NB4 (cell line): ENCODE measurements around the gene ADD1.

Experiments
- MAX ChIP-seq: IDR thresholded peaks from 2 replicates; pipeline ENCODE4 v1.6.1; 2011; ENCODE audit warnings: low read depth, low read length
- POLR2A ChIP-seq: IDR thresholded peaks from 2 replicates; pipeline ENCODE4 v1.6.1; 2011; ENCODE audit warnings: mild to moderate bottlenecking; ENCODE audit not compliant: insufficient read length; ENCODE audit errors: extremely low read depth
- TF ChIP-seq, protein P1 (sequence below): IDR thresholded peaks from one replicate; pipeline ENCODE4 v1.5.1; 2012; ENCODE audit warnings: low read depth, low read length

GRCh38 chr4:2935762-2936743 is 92.4 kb downstream of the ADD1 start:
- TF ChIP-seq, protein P1, sequence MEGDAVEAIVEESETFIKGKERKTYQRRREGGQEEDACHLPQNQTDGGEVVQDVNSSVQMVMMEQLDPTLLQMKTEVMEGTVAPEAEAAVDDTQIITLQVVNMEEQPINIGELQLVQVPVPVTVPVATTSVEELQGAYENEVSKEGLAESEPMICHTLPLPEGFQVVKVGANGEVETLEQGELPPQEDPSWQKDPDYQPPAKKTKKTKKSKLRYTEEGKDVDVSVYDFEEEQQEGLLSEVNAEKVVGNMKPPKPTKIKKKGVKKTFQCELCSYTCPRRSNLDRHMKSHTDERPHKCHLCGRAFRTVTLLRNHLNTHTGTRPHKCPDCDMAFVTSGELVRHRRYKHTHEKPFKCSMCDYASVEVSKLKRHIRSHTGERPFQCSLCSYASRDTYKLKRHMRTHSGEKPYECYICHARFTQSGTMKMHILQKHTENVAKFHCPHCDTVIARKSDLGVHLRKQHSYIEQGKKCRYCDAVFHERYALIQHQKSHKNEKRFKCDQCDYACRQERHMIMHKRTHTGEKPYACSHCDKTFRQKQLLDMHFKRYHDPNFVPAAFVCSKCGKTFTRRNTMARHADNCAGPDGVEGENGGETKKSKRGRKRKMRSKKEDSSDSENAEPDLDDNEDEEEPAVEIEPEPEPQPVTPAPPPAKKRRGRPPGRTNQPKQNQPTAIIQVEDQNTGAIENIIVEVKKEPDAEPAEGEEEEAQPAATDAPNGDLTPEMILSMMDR, result no peak
- no peak for TF ChIP-seq MAX
- no peak for TF ChIP-seq POLR2A
